Right atrium auricular region (tissue), 2 donors: Measurements from ENCODE around the gene MICOS13. TPM values are rescaled to one million over a fixed set of nuclear protein-coding genes. Genes with fewer than 3 reads are reported as not detected.

Source experiments
- DNase-seq: peaks from one replicate; pipeline ENCODE4 v3.0.0-alpha.2; 2019; ENCODE audit warnings: low spot score
- H3K27ac ChIP-seq, 2 donors: fragments of 200-600 bp; sonication (generic); 1 replicate in 1 of 2; 2 replicates in 1 of 2; pipeline ENCODE4 v1.5.1; 2016 to 2019
- H3K27me3 ChIP-seq, 2 donors: fragments of 200-600 bp; sonication (generic); one replicate each; pipeline versions ENCODE4 v1.5.1 to v1.6.0; 2017 to 2019
- H3K36me3 ChIP-seq: fragments of 200-600 bp; sonication (generic); one replicate; pipeline ENCODE4 v1.5.1; 2016
- H3K4me1 ChIP-seq, 2 donors: fragments of 200-600 bp; sonication (generic); one replicate each; pipeline versions ENCODE4 v1.5.1 to v1.6.0; 2017 to 2019
- H3K4me3 ChIP-seq, 2 donors: fragments of 200-600 bp; sonication (generic); 1 replicate in 1 of 2; 2 replicates in 1 of 2; pipeline ENCODE4 v1.5.1; 2017 to 2019; ENCODE audit warnings: mild to moderate bottlenecking in 1 of 2, moderate library complexity in 1 of 2
- H3K9me3 ChIP-seq, 2 donors: fragments of 200-600 bp; sonication (generic); one replicate each; pipeline ENCODE4 v1.5.1; 2019
- CTCF ChIP-seq, 2 donors: fragments of 200-600 bp; sonication (generic); IDR thresholded peaks; one replicate each; pipeline ENCODE4 v1.5.1; 2019; ENCODE audit warnings: antibody characterized with exemption in 2 of 2
- total RNA-seq, 2 donors: library from RNA; depleted of rRNA; stranded (reverse); fragments of >200 nt; gene quantifications; one replicate each; pipeline ENCODE4 v1.1.0, GENCODE V29; 2016

MICOS13 gene
- total RNA-seq, 2 donors from 2014 or later = 87.7 to 98.8 TPM

- no peaks in the 10 kb centered on the region for H3K27me3 ChIP-seq
- H3K4me1 ChIP-seq = no peaks in the 10 kb centered on the region
- no peaks in the 10 kb centered on the region for H3K9me3 ChIP-seq
- H3K36me3 ChIP-seq = peaks cover 57% of the 10 kb centered on the region
- TF ChIP-seq CTCF (IDR thresholded peaks at IDR 0.05) = no peak
- H3K27ac ChIP-seq = no peak overlapping the region
- H3K4me3 ChIP-seq = no peak overlapping the region
- DNase-seq = no peak
Measured at GRCh38 chr19:5669212-5669611, 11.1 kb downstream of the MICOS13 start.

GRCh38 chr19:5667751-5668271 lies 12.5 kb downstream of the MICOS13 start:
- Histone ChIP-seq H3K9me3 (no peaks in the 10 kb centered on the region), H3K27ac (no peak overlapping the region), H3K36me3 (peaks cover 71% of the 10 kb centered on the region), H3K4me3 (no peak overlapping the region), H3K4me1 (no peaks in the 10 kb centered on the region), H3K27me3 (no peaks in the 10 kb centered on the region)
- no peak for TF ChIP-seq CTCF (IDR thresholded peaks at IDR 0.05)
- no peak for DNase-seq

GRCh38 chr19:5666921-5667610 lies 13.2 kb downstream of the MICOS13 start:
- no peaks in the 10 kb centered on the region for H3K27me3 ChIP-seq
- DNase-seq = no peak
- H3K36me3 ChIP-seq = peaks cover 78% of the 10 kb centered on the region

GRCh38 chr19:5665781-5666513 lies 14.4 kb downstream of the MICOS13 start:
- no peak overlapping the region for H3K27ac ChIP-seq
- H3K9me3 ChIP-seq = no peaks in the 10 kb centered on the region
- H3K4me3 ChIP-seq = no peak overlapping the region
- peaks cover 85% of the 10 kb centered on the region for H3K36me3 ChIP-seq
- TF ChIP-seq CTCF (IDR thresholded peaks at IDR 0.05) = no peak
- no peaks in the 10 kb centered on the region for H3K4me1 ChIP-seq
- no peaks in the 10 kb centered on the region for H3K27me3 ChIP-seq
- DNase-seq = no peak

More at GRCh38 chr19:5666921-5667610, 13.2 kb downstream of the MICOS13 start:
- Histone ChIP-seq H3K4me1 (no peaks in the 10 kb centered on the region), H3K4me3 (no peak overlapping the region), H3K27ac (no peak overlapping the region), H3K9me3 (no peaks in the 10 kb centered on the region)
- no peak for TF ChIP-seq CTCF (IDR thresholded peaks at IDR 0.05)

GRCh38 chr19:5664515-5664914 lies 15.8 kb downstream of the MICOS13 start:
- no peak overlapping the region for H3K4me3 ChIP-seq
- H3K27ac ChIP-seq = no peak overlapping the region
- H3K27me3 ChIP-seq = no peaks in the 10 kb centered on the region
- no peak for DNase-seq
- no peaks in the 10 kb centered on the region for H3K9me3 ChIP-seq
- TF ChIP-seq CTCF (IDR thresholded peaks at IDR 0.05) = no peak
- H3K4me1 ChIP-seq = no peaks in the 10 kb centered on the region
- peaks cover 95% of the 10 kb centered on the region for H3K36me3 ChIP-seq
